GM12865 (cell line): ENCODE data around the gene SLC16A5.

Experiments
- DNase-seq: peaks from one replicate; pipeline ENCODE4 v3.0.0; 2010; ENCODE audit warnings: low read depth
- H3K4me3 ChIP-seq: 2 replicates; pipeline ENCODE4 v1.5.1; 2011; ENCODE audit warnings: mild to moderate bottlenecking, low read depth, low read length, control low read depth
- CTCF ChIP-seq: IDR thresholded peaks from 2 replicates; pipeline ENCODE4 v1.5.1; 2011; ENCODE audit warnings: low read length, control low read depth, low read depth, inconsistent platforms; ENCODE audit not compliant: insufficient read depth; ENCODE audit errors: missing control alignments

The SLC16A5 gene

GRCh38 chr17:75153780-75154194 lies 66.0 kb downstream of the SLC16A5 start:
- H3K4me3 ChIP-seq, result peak overlapping the region; percentile 80
- DNase-seq, result peak; percentile 56
- no peak for TF ChIP-seq CTCF

GRCh38 chr17:75154195-75155106 lies 66.7 kb downstream of the SLC16A5 start, which contains the start of gene JPT1:
TSS of gene JPT1 (minus strand) at chr17:75154512. CDS start at chr17:75154397, 115 bp downstream.
- TF ChIP-seq CTCF, result no peak
- H3K4me3 ChIP-seq, result peak within 1 kb of the TSS; percentile 80
- DNase-seq, result peak; percentile 100

- DNase-seq, result no peak
- H3K4me3 ChIP-seq, result no peak overlapping the region
- TF ChIP-seq CTCF, result no peak
Observed at GRCh38 chr17:75155191-75155601, 67.4 kb downstream of the SLC16A5 start.
